Endothelial cell of umbilical vein (primary cell): ENCODE results near the gene FAM120A. TPM values are rescaled to one million over a fixed set of nuclear protein-coding genes. Genes with fewer than 3 reads are reported as not detected.

Experiments used
- BruUV-seq: library from RNA; stranded (reverse); fragments of 400-500 nt; replicated peaks from 2 replicates; lab custom pipeline; 2021; lab: Mats Ljungman, UMichigan
- CTCF ChIA-PET: fragments of 300-600, 350-600 bp; sonication (Branson Sonifier 250); formaldehyde crosslinking; loops from one replicate; lab custom pipeline; 2021; ENCODE audit warnings: antibody characterized with exemption, inconsistent platforms; lab: Charles Lee
- POLR2A ChIA-PET: fragments of 300-600, 350-600 bp; sonication (Branson Sonifier 250); formaldehyde crosslinking; loops from one replicate; lab custom pipeline; 2021; ENCODE audit warnings: antibody characterized with exemption, inconsistent platforms; lab: Charles Lee
- DNase-seq: peaks from one replicate; pipeline ENCODE4 v3.0.0-alpha.2; 2011; ENCODE audit warnings: low read depth, low spot score
- FAIRE-seq: peaks from 2 replicates; lab custom pipeline; 2011; peaks lifted over from hg19 to GRCh38; lab: Jason Lieb, UNC
- H2AFZ ChIP-seq: 2 replicates; pipeline ENCODE4 v1.6.0; 2012; ENCODE audit warnings: low read depth, low read length, control low read depth, inconsistent platforms
- H3K27ac ChIP-seq: 2 replicates; pipeline ENCODE4 v1.5.1; 2011; ENCODE audit warnings: low read depth, mild to moderate bottlenecking, control low read depth, low read length, moderate library complexity; ENCODE audit not compliant: insufficient read depth
- H3K27me3 ChIP-seq, 2 experiments: 2 replicates each; pipeline versions ENCODE4 v1.6.0 to v1.6.1; 2011; ENCODE audit warnings: low read length in 2 of 2, mixed read lengths in 1 of 2; ENCODE audit not compliant: control insufficient read depth in 2 of 2, insufficient read depth in 2 of 2
- H3K36me3 ChIP-seq, 2 experiments: 2 replicates in 1 of 2; 3 replicates in 1 of 2; pipeline ENCODE4 v1.5.1; 2011; ENCODE audit warnings: low read length in 2 of 2, mild to moderate bottlenecking in 1 of 2, moderate library complexity in 1 of 2; ENCODE audit not compliant: control insufficient read depth in 2 of 2, insufficient read depth in 2 of 2; ENCODE audit errors: extremely low read depth in 1 of 2
- H3K4me1 ChIP-seq: 3 replicates; pipeline ENCODE4 v1.5.1; 2011; ENCODE audit warnings: mild to moderate bottlenecking, low read length; ENCODE audit not compliant: control insufficient read depth, insufficient read depth; ENCODE audit errors: extremely low read depth
- H3K4me2 ChIP-seq: 2 replicates; pipeline ENCODE4 v1.6.1; 2011; ENCODE audit warnings: low read length, control low read depth, mixed read lengths; ENCODE audit not compliant: insufficient read depth
- H3K4me3 ChIP-seq, 3 experiments: fragments of 200-600 bp in 1 of 3; sonication (generic), shearing (Covaris generic) in 1 of 3; replicated peaks in 1 of 3; 2 replicates each; pipeline ENCODE4 v1.5.1; 2011 to 2016; ENCODE audit warnings: control low read depth in 3 of 3, low read length in 3 of 3, mild to moderate bottlenecking in 2 of 3, inconsistent platforms in 1 of 3, low read depth in 1 of 3, moderate library complexity in 1 of 3; ENCODE audit not compliant: insufficient read depth in 1 of 3
- H3K79me2 ChIP-seq: 2 replicates; pipeline ENCODE4 v1.6.0; 2012; ENCODE audit warnings: low read length, inconsistent platforms; ENCODE audit not compliant: control insufficient read depth, insufficient read depth
- H3K9ac ChIP-seq: replicated peaks from 2 replicates; pipeline ENCODE3; 2011; ENCODE audit warnings: low read length, control low read depth; ENCODE audit not compliant: insufficient read depth; ENCODE audit errors: extremely low read depth
- H3K9me1 ChIP-seq: replicated peaks from 3 replicates; pipeline ENCODE4 v1.6.0; 2011; ENCODE audit warnings: mild to moderate bottlenecking, low read length; ENCODE audit not compliant: control insufficient read depth, insufficient read depth; ENCODE audit errors: extremely low read depth
- H3K9me3 ChIP-seq: replicated peaks from 2 replicates; pipeline ENCODE4 v1.5.1; 2012; ENCODE audit warnings: low read length, inconsistent platforms; ENCODE audit not compliant: control insufficient read depth, insufficient read depth
- H4K20me1 ChIP-seq: replicated peaks from 2 replicates; pipeline ENCODE3; 2011; ENCODE audit warnings: mild to moderate bottlenecking, low read length; ENCODE audit not compliant: control insufficient read depth, insufficient read depth; ENCODE audit errors: extremely low read depth
- EZH2 ChIP-seq: IDR thresholded peaks from 2 replicates; pipeline ENCODE4 v1.6.1; 2012; ENCODE audit warnings: borderline replicate concordance, low read depth, mild to moderate bottlenecking, moderate library complexity, low read length, inconsistent platforms; ENCODE audit not compliant: severe bottlenecking
- FOS ChIP-seq: IDR thresholded peaks from 2 replicates; pipeline ENCODE4 v1.6.1; 2011; ENCODE audit warnings: mild to moderate bottlenecking, low read length, moderate library complexity, borderline replicate concordance; ENCODE audit not compliant: insufficient read depth
- GATA2 ChIP-seq: IDR thresholded peaks from 2 replicates; pipeline ENCODE4 v1.7.0; 2011; ENCODE audit warnings: low read depth, mild to moderate bottlenecking, moderate library complexity, mixed read lengths, low read length; ENCODE audit not compliant: insufficient read length, insufficient read depth
- JUN ChIP-seq: IDR thresholded peaks from 2 replicates; pipeline ENCODE4 v1.6.1; 2011; ENCODE audit warnings: borderline replicate concordance, low read depth; ENCODE audit not compliant: insufficient read length, insufficient read depth
- MYC ChIP-seq: IDR thresholded peaks from one replicate; pipeline ENCODE4 v1.6.1; 2011; ENCODE audit warnings: mild to moderate bottlenecking, low read depth, low read length
- POLR2A ChIP-seq: IDR thresholded peaks from 2 replicates; pipeline ENCODE4 v1.6.1; 2012; ENCODE audit warnings: low read depth, mild to moderate bottlenecking, control low read depth, low read length
- POLR2AphosphoS5 ChIP-seq: IDR thresholded peaks from 2 replicates; pipeline ENCODE4 v1.6.1; 2012; ENCODE audit warnings: low read depth, mild to moderate bottlenecking, control low read depth, low read length, moderate library complexity; ENCODE audit not compliant: insufficient read depth
- dilution Hi-C: fragments of 300-500 bp; cut with MboI; formaldehyde crosslinking; loops from one replicate; pipeline ENCODE4 v1.15.0; 2019; ENCODE audit warnings: low sequenced_read_pairs; ENCODE audit not compliant: extremely low pct_ligation_motif_present
- intact Hi-C: fragments of 100-400 bp; cut with micrococcal nuclease; formaldehyde crosslinking; loops from one replicate; pipeline ENCODE4 v1.10.0; 2022
- polyA plus RNA-seq, 4 experiments: library from polyadenylated mRNA; depleted of rRNA in 3 of 4; stranded (reverse) in 3 of 4; unstranded in 1 of 4; fragments of >200 nt; gene quantifications; 2 replicates each; pipeline versions ENCODE4 v1.2.1 to v1.2.3, GENCODE V29; 2011 to 2012; ENCODE audit warnings: missing spikeins in 1 of 4
- total RNA-seq: library from RNA; stranded (reverse); gene quantifications from 2 replicates; pipeline ENCODE4 v1.2.3, GENCODE V29; 2021
- TF ChIP-seq, protein P1 (sequence below): IDR thresholded peaks from 2 replicates; pipeline ENCODE4 v1.6.1; 2011; ENCODE audit not compliant: insufficient read depth, insufficient read length
- TF ChIP-seq, protein P2 (sequence below), 2 donors: IDR thresholded peaks; 1 replicate in 1 of 2; 2 replicates in 1 of 2; pipeline ENCODE4 v1.5.1; 2011; ENCODE audit warnings: low read length in 2 of 2, mild to moderate bottlenecking in 2 of 2, moderate library complexity in 2 of 2, control low read depth in 1 of 2, inconsistent platforms in 1 of 2, low read depth in 1 of 2; ENCODE audit not compliant: insufficient read depth in 1 of 2; ENCODE audit errors: extremely low read depth in 1 of 2

FAM120A gene
- total and polyA plus RNA-seq, 2 donors (not counting 3 experiments of a cell fraction or from before 2014, with no cell fraction given), result 66.8 to 126 TPM

DNA sequence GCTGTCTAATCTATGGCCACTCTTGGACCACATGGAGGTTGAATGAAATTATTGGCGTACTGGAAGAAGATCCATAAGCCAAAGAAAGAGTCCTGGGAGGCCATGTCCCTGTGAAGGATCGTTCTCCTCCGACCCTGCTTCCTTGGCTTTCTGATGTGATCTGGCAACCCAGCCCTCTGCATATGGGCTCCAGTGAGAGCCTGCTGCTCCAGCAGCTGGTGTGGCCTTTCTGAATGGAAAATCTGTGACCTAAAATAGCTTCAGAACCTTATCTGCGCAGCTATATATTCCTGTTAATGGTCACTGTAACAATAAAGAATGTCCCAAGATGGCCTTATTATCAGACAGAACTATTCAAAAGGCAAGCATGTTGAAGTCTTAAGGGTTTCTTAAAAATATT lies 84.7 kb downstream of the FAM120A start:
- no peaks in the 10 kb centered on the region for H3K9me3 ChIP-seq
- peaks cover 0 to 11% of the 10 kb centered on the region in 2 experiments for H3K36me3 ChIP-seq
- BruUV-seq, result no TSS peak
- peaks cover 20% of the 10 kb centered on the region for H3K79me2 ChIP-seq
- H2AFZ ChIP-seq, result no peak overlapping the region
- no peak for FAIRE-seq
- dilution Hi-C loops, result no loop called here
- ChIA-PET CTCF (interaction anchor here (2.6 kb wide), 1 partner anchor 30 kb away, joined by 16 read pairs; no protein-coding TSS in a partner anchor), POLR2A (no interaction called here)
- H3K9me1 ChIP-seq, result no peaks in the 10 kb centered on the region
- no peak overlapping the region for H3K27ac ChIP-seq
- H3K27me3 ChIP-seq, result no peaks in the 10 kb centered on the region
- TF ChIP-seq FOS, result no peak
- TF ChIP-seq, protein P1, sequence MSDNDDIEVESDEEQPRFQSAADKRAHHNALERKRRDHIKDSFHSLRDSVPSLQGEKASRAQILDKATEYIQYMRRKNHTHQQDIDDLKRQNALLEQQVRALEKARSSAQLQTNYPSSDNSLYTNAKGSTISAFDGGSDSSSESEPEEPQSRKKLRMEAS, result no peak
- TF ChIP-seq GATA2, result no peak
- TF ChIP-seq POLR2A, result no peak
- TF ChIP-seq EZH2, result no peak
- no peak for TF ChIP-seq POLR2AphosphoS5
- TF ChIP-seq, protein P2, sequence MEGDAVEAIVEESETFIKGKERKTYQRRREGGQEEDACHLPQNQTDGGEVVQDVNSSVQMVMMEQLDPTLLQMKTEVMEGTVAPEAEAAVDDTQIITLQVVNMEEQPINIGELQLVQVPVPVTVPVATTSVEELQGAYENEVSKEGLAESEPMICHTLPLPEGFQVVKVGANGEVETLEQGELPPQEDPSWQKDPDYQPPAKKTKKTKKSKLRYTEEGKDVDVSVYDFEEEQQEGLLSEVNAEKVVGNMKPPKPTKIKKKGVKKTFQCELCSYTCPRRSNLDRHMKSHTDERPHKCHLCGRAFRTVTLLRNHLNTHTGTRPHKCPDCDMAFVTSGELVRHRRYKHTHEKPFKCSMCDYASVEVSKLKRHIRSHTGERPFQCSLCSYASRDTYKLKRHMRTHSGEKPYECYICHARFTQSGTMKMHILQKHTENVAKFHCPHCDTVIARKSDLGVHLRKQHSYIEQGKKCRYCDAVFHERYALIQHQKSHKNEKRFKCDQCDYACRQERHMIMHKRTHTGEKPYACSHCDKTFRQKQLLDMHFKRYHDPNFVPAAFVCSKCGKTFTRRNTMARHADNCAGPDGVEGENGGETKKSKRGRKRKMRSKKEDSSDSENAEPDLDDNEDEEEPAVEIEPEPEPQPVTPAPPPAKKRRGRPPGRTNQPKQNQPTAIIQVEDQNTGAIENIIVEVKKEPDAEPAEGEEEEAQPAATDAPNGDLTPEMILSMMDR (IDR thresholded peaks at IDR 0.05; ENCODE audit: extremely low read depth in 1 of 2, insufficient read depth in 1 of 2, low read depth in 1 of 2, low read length in 2 of 2), result no peak
- no peak for TF ChIP-seq JUN
- no peak for TF ChIP-seq MYC
- no peaks in the 10 kb centered on the region for H3K4me1 ChIP-seq
- intact Hi-C loops, result no loop called here
- no peak for DNase-seq
- H4K20me1 ChIP-seq, result no peaks in the 10 kb centered on the region
- no peak overlapping the region for H3K4me3 ChIP-seq
- no peak overlapping the region for H3K4me2 ChIP-seq
- H3K9ac ChIP-seq, result no peak overlapping the region
